GM19351 (cell line): ENCODE data around the gene ACR.

ENCODE experiments used
- ATAC-seq: cut with Tn5 transposase; IDR thresholded peaks from one replicate; pipeline ENCODE4 v1.9.1; 2021; ENCODE audit warnings: mild to moderate bottlenecking, moderate library complexity; ENCODE audit not compliant: unreplicated experiment

The ACR gene

DNA sequence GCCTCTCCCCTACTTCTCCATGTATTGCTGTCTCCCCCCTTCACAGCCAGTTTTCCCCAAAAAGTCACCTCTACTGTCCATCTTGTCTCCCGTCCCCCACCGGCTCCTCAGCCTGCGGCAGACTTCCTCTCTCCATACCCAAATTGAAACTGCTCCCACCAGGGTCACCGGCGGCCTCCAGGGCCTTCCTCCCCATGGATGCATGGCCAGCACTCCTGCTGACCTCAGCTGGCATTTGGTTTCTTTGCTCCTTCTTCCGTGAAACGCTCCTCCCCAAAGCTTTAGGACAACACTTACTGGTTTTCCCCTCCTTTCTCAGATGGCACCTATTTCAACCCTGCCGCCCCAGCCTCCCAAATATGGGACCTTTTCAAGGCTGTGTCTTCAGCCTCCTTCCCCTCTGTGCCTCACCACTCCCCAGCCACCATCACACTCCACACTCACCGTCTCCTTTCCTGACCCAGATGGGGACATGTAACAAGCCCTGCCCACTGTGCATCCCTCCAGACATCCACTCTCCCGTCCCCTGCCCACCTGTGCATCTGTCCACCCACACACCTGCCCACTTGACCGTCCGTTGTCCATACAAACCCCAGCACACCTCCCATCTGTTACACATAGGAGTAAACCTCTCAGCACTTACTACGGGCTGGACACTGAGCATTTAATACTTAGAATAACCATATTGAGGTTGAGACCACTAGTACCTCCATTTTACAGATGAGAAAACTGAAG is 21.5 kb upstream of the ACR start:
- no peak for ATAC-seq

DNA sequence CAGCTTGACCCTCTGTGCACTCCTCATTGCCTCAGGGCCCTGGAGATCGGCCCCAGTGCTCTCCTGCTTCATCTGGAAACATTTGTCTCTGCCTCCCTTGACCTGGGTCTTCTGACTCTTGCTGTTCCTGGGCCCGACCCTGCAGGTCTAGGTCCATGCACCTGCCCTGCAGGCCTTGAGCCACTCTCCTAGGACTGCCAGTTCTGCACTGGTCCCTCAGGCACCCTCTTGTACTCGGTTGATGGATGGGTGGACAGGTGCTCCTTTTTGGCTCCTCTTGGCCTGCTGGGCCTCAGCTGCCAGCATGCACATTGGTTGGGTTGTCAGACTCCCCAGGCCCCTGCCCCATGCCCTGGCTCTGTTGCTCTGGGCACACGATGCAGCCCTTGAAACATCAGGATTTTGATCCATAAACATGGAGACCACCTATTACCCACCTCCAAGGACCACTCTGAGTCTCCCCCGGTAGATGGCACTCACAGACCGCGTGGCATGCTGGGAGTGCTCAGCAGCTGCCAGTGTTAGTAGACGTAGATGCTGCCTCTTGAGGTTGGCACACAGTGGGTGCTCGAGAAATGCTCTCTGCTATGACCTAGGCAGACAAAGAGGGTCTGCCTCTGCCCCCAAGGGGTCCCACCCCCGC is 20.2 kb upstream of the ACR start:
- ATAC-seq, result no peak

GRCh38 chr22:50718352-50718709 is 19.7 kb upstream of the ACR start:
- ATAC-seq, result no peak

DNA sequence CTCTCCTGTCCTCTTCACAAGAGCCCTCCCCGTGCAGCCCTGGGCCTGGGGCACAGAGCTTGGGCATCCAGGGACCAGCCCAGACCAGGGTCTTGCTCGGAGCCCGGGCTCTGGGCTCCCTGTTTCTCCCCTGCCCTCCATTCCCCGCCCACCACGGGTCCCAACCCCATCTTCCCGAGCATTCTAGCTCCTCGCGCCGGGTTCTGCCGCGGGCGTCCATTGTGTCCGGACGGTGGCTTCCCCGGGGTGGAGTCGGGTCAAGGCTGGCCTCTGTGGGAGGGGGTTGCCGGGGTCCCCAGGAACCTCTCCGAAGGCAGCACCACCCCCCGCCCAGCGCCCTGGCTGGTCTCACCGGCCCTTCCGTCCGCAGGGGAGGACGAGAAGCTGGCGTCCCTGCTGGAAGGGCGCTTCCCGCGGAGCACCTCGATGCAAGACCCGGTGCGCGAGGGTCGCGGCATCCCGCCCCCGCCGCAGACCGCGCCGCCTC is 18.1 kb upstream of the ACR start:
- no peak for ATAC-seq

GRCh38 chr22:50720301-50721256 is 17.4 kb upstream of the ACR start:
- no peak for ATAC-seq

DNA sequence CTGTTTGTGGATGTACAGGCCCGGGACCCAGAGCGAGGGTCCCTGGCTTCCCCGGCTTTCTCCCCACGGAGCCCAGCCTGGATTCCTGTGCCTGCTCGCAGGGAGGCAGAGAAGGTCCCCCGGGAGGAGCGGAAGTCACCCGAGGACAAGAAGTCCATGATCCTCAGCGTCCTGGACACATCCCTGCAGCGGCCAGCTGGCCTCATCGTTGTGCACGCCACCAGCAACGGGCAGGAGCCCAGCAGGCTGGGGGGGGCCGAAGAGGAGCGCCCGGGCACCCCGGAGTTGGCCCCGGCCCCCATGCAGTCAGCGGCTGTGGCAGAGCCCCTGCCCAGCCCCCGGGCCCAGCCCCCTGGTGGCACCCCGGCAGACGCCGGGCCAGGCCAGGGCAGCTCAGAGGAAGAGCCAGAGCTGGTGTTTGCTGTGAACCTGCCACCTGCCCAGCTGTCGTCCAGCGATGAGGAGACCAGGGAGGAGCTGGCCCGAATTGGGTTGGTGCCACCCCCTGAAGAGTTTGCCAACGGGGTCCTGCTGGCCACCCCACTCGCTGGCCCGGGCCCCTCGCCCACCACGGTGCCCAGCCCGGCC is 16.7 kb upstream of the ACR start:
- no peak for ATAC-seq

- ATAC-seq, result no peak
These were observed 15.8 kb upstream of the ACR start for GRCh38 chr22:50722048-50722701.

GRCh38 chr22:50722716-50723428 is 15.1 kb upstream of the ACR start:
- no peak for ATAC-seq

DNA sequence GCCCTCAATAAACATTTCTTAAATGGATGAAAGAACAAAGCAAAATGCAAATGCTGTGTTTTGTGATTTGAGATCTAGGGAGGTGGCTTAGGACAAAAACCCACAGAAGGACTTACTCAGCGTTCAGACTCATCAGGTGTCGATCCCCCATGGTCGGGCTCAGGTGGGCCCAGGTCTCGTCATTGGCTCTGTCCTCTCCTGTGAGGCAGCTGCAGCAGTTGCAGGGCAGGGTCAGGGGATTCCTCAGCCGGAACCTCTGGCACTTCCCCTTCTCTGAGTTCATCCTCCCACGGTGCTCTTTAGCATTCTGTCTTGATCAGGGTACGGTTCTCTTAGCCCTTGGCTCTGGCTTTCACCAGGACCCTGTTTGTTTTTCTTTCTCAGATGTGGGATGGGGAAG is 14.0 kb upstream of the ACR start:
- ATAC-seq, result no peak

- ATAC-seq, result no peak
These were observed 13.4 kb upstream of the ACR start for GRCh38 chr22:50724616-50725015.

- no peak for ATAC-seq
These were observed 12.4 kb upstream of the ACR start for GRCh38 chr22:50725597-50725996.

GRCh38 chr22:50726643-50727340 is 11.2 kb upstream of the ACR start:
- no peak for ATAC-seq

DNA sequence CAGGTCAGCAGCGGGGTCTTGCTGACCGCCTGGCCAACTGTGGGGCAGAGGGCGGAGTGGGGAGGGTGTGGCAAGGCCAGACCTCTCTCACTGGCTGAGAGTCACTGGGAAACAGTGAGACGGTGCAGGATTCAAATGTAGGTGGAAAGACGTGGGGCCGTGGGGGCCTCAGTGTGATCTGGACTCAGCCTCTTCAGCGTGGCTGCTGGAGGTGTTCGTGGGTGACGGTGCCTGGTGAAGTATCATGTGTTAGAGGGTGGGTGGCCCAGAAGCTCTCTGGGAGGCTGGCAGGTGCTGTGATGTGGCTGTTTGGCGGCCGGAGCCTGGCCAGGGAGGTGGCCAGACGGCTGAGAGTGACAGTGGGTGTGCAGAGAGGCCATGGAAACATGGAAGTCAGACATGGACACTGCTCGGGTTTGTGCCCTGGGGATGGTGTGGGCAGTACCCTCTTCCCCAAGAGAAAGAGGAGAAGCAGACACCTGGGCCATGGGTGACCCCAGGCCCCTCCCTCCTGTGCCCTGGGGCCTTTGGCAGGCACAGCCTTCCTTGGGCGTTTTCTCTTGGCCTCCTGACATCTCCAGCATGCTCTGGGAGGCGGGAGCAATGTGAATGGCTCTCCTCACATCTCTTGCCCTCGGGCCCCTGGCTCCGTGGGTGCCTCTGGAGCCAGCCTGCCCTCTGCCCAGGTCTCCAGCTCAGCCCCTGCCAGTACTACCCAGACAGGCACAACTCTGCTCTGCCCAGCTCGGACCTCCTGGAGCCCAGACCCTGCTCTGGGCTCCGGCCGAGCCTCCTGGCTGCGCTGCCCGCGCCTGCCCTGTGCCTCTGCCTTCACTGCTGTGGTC is 10.1 kb upstream of the ACR start:
- ATAC-seq, result no peak

GRCh38 chr22:50728523-50728931 is 9.5 kb upstream of the ACR start:
- ATAC-seq, result no peak

DNA sequence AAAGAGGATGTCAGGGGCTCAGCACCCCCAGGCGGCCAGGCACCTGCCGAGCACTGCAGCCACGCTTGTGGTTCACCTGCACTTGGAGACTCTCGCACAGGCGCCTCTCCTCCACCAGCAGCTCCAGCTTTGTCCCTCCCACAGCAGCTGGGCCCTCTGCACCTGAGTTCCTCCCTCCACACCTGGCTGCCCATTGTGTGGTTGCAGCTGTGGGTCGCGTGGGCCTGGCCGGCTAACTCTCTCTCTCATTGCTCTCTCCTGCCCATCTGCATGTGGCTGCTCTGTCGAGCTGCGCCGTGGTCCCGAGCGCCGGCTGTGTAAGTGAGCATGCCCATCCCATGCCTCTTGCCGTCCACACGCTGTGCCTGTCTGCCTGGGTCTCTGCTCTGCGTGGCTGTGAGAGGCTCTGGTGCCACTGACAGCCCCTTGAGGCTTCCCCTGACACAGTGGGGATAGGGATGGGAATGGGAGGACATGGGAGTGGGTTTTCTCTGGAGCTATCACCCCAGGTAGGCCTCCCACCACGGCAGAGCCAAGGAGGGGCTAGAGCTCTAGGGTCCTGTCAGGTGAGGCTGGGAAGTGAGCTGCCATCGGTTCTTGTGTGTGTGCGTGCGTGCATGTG is 8.5 kb upstream of the ACR start:
- ATAC-seq, result no peak

GRCh38 chr22:50730013-50730891 is 7.8 kb upstream of the ACR start:
- ATAC-seq, result no peak
